Measurements from ENCODE around the gene SLC30A7. TPM values are rescaled to one million over a fixed set of nuclear protein-coding genes. Genes with fewer than 3 reads are reported as not detected.
A peak's percentile ranks its signal among the peaks of the same experiment; 100 is the strongest.

SLC30A7 gene
- total and polyA plus RNA-seq, 8 donors, result 17.6 to 46.7 (median 20.6) TPM

- DNase-seq, result no peak
- intact Hi-C loops (cut with DNase I), result no loop called here
- Histone ChIP-seq H3K4me3 (no peak overlapping the region), H3K9me3 (no peaks in the 10 kb centered on the region), H3K27ac (no peak overlapping the region), H3K27me3 (no peaks in the 10 kb centered on the region), H3K4me1 (no peaks in the 10 kb centered on the region), H3K36me3 (no peaks in the 10 kb centered on the region)
- no peak for ATAC-seq
- TF ChIP-seq, protein P1, sequence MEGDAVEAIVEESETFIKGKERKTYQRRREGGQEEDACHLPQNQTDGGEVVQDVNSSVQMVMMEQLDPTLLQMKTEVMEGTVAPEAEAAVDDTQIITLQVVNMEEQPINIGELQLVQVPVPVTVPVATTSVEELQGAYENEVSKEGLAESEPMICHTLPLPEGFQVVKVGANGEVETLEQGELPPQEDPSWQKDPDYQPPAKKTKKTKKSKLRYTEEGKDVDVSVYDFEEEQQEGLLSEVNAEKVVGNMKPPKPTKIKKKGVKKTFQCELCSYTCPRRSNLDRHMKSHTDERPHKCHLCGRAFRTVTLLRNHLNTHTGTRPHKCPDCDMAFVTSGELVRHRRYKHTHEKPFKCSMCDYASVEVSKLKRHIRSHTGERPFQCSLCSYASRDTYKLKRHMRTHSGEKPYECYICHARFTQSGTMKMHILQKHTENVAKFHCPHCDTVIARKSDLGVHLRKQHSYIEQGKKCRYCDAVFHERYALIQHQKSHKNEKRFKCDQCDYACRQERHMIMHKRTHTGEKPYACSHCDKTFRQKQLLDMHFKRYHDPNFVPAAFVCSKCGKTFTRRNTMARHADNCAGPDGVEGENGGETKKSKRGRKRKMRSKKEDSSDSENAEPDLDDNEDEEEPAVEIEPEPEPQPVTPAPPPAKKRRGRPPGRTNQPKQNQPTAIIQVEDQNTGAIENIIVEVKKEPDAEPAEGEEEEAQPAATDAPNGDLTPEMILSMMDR (IDR thresholded peaks at IDR 0.05), result no peak
These were observed 20.7 kb upstream of the SLC30A7 start for GRCh38 chr1:100875228-100875627.

DNA sequence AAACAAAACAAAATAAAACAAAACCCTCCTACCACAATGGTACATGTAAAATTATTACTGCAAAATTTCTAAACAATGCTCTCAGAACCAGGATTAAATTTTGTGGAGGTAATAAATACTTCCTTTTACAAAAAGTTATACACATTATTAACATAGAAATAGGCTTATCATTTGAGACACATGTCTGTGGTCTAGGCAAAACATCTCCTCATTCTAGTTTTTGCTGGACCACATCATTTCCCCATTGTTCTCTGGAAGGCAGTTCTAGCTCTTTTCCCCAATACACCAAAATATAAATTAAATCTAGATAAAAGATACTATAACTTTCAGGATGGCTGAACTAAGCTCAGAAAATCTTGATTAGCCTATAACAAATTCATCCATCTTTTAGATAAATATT, 19.6 kb upstream of the SLC30A7 start:
- Histone ChIP-seq H3K36me3 (no peaks in the 10 kb centered on the region), H3K4me1 (no peaks in the 10 kb centered on the region), H3K4me3 (no peak overlapping the region), H3K27ac (no peak overlapping the region), H3K9me3 (no peaks in the 10 kb centered on the region), H3K27me3 (no peaks in the 10 kb centered on the region)
- ATAC-seq (no peak), DNase-seq (no peak)
- TF ChIP-seq, protein P1 (IDR thresholded peaks at IDR 0.05), result no peak
- intact Hi-C loops (cut with DNase I), result no loop called here

DNA sequence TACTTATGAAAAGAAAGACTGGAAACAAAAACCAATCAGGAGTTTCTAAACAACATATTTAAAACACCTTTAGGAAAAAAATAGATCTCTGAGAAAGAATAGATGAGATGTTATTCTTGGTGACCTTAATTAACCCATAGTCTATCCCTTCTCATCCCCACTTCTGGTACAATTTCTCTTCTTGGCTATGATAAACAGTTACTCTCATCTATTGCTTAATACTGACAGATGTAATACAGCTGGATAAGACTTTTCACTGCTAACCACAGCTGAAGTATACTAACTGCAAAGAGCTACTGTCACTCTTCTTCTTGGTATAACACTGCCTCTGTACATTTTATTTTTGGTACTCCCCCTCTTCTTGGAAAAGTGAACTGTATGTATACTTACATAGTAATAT, 16.5 kb upstream of the SLC30A7 start:
- Histone ChIP-seq H3K36me3 (no peaks in the 10 kb centered on the region), H3K27me3 (no peaks in the 10 kb centered on the region), H3K9me3 (no peaks in the 10 kb centered on the region), H3K4me3 (no peak overlapping the region), H3K27ac (no peak overlapping the region), H3K4me1 (no peaks in the 10 kb centered on the region)
- DNase-seq (no peak), ATAC-seq (no peak)
- intact Hi-C loops (cut with DNase I), result no loop called here
- TF ChIP-seq, protein P1 (IDR thresholded peaks at IDR 0.05), result no peak

GRCh38 chr1:100881687-100882086, 14.2 kb upstream of the SLC30A7 start:
- ATAC-seq, result no peak
- intact Hi-C loops (cut with DNase I), result no loop called here
- TF ChIP-seq, protein P1 (IDR thresholded peaks at IDR 0.05), result no peak

DNA sequence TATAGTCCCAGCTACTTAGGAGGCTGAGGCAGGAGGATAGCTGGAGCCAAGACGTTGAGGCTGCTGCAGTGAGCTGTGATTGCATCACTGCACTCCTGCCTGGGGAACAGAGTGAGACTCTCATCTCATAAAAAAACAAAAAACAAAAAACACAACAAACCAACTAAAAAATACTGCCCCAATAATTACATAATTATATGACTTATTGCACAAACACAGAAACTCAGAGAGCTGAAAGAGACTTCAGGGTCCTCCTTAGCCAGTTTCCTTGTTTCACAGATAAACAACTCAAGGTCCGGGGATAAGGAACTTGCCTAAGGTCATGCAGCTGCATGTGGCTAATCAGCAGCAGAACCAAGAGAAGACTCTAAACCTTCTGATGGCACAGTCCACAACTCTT, 13.2 kb upstream of the SLC30A7 start:
- H3K4me3 ChIP-seq, result no peak overlapping the region
- ATAC-seq, result peak; percentile 46
- H3K36me3 ChIP-seq, result no peaks in the 10 kb centered on the region
- no peaks in the 10 kb centered on the region for H3K9me3 ChIP-seq
- intact Hi-C loops (cut with DNase I), result no loop called here
- no peaks in the 10 kb centered on the region for H3K27me3 ChIP-seq
- no peaks in the 10 kb centered on the region for H3K4me1 ChIP-seq
- DNase-seq, result no peak
- TF ChIP-seq, protein P1 (IDR thresholded peaks at IDR 0.05), result no peak
- H3K27ac ChIP-seq, result no peak overlapping the region

More at GRCh38 chr1:100881687-100882086, 14.2 kb upstream of the SLC30A7 start:
- H3K27me3 ChIP-seq, result no peaks in the 10 kb centered on the region
- H3K27ac ChIP-seq, result no peak overlapping the region
- no peaks in the 10 kb centered on the region for H3K9me3 ChIP-seq
- H3K36me3 ChIP-seq, result no peaks in the 10 kb centered on the region
- H3K4me3 ChIP-seq, result no peak overlapping the region
- DNase-seq, result no peak
- H3K4me1 ChIP-seq, result no peaks in the 10 kb centered on the region
